BJ (cell line): ENCODE results near the gene GABRR2. TPM values are rescaled to one million over a fixed set of nuclear protein-coding genes. Genes with fewer than 3 reads are reported as not detected.
"Not testable (repeated sequence)": the region's sequence is repeated elsewhere in the genome, so short reads cannot be mapped to it uniquely, and the experiment has no call there.

ENCODE experiments used
- CTCF ChIA-PET: fragments of 350-600 bp; formaldehyde crosslinking; extraction: SDS; loops from one replicate; lab custom pipeline; 2021; ENCODE audit warnings: antibody characterized with exemption, inconsistent platforms; lab: Yijun Ruan, JAX
- POLR2A ChIA-PET: fragments of 300-600 bp; sonication (Branson Sonifier 250); formaldehyde crosslinking; extraction: SDS; loops from one replicate; lab custom pipeline; 2021; ENCODE audit warnings: antibody characterized with exemption; lab: Charles Lee
- DNase-seq: peaks from one replicate; pipeline ENCODE4 v3.0.0-alpha.2; 2011; ENCODE audit warnings: low read depth
- H3K27me3 ChIP-seq: 2 replicates; pipeline ENCODE4 v1.6.0; 2011; ENCODE audit warnings: low read length; ENCODE audit not compliant: control insufficient read depth, insufficient read depth
- H3K36me3 ChIP-seq: 2 replicates; pipeline ENCODE4 v1.5.1; 2011; ENCODE audit warnings: low read length; ENCODE audit not compliant: control insufficient read depth, insufficient read depth
- H3K4me3 ChIP-seq: 2 replicates; pipeline ENCODE4 v1.5.1; 2011; ENCODE audit warnings: low read depth, mild to moderate bottlenecking, control low read depth, low read length
- CTCF ChIP-seq: IDR thresholded peaks from 2 replicates; pipeline ENCODE4 v1.5.1; 2011; ENCODE audit warnings: low read depth, mild to moderate bottlenecking, control low read depth, inconsistent platforms, low read length, moderate library complexity; ENCODE audit not compliant: insufficient read depth
- polyA plus RNA-seq: library from polyadenylated mRNA; depleted of rRNA; stranded (reverse); fragments of >200 nt; gene quantifications from 2 replicates; pipeline ENCODE4 v1.2.3, GENCODE V29; 2011

The GABRR2 gene
- polyA plus RNA-seq, 1 experiment: 0.31 TPM

DNA sequence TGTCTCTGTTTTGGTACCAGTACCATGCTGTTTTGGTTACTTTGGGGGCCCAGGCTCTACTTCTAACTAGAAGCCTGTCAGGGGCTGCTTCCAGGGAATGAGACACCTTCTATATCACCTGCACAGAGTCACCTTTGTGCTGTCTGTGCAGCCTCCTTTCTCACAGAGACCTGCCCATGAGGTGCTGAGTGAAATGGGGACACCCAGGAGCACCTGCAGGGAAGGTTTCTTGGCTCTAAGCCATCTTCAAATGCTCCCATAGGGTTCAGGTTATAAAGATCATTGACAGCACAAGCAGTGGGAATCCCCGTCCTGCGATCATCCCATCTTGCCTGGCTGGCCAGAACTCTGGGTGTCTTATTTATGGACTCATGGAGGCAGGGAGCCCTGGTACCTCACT is 19.1 kb downstream of the GABRR2 start:
- POLR2A ChIA-PET: no interaction called here
- no peak for TF ChIP-seq CTCF
- no peak for DNase-seq
- H3K27me3 ChIP-seq: peaks cover 27% of the 10 kb centered on the region
- CTCF ChIA-PET: interaction anchor here (1.1 to 1.2 kb wide), 2 partner anchors 9 to 16 kb away, joined by 4 read pairs; no protein-coding TSS in a partner anchor
- no peaks in the 10 kb centered on the region for H3K36me3 ChIP-seq
- H3K4me3 ChIP-seq: no peak overlapping the region

DNA sequence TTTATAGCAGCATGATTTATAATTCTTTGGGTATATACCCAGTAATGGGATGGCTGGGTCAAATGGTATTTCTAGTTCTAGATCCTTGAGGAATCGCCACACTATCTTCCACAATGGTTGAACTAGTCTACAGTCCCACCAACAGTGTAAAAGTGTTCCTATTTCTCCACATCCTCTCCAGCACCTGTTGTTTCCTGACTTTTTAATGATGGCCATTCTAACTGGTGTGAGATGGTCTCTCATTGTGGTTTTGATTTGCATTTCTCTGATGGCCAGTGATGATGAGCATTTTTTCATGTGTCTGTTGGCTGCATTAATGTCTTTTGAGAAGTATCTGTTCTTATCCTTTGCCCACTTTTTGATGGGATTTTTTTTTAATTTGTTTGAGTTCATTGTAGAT is 20.0 kb downstream of the GABRR2 start:
- H3K4me3 ChIP-seq, CTCF ChIA-PET, POLR2A ChIA-PET, DNase-seq, H3K36me3 ChIP-seq: not testable (repeated sequence)
- H3K27me3 ChIP-seq: peaks cover 30% of the 10 kb centered on the region

DNA sequence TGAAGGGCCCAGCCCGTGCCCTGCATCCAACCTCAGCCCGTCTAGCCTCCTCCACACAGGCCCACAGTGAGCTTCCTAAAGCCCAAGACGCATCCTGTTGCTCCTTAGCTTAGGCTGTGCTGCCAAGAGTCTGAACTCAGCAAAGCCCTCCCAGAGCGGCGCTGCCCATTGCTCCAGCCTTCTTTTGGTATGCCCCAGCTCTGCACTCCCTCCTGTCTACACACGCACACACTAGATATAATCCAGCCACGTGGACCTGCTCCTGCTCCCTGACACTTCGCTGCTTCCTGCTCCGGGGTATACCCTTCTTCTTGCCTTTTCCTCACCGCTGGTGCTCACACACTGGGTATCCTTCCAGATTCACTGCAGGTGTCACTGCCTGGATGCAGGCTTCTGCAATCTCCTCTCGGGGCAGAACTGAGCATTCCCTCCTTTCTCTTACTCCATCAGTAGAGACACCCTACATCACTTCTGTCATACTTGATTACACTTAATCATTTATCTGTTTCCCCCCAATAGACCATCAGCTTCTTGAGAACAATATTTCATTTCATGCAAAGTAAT is 23.8 kb downstream of the GABRR2 start:
- no peak for TF ChIP-seq CTCF
- DNase-seq: no peak
- Histone ChIP-seq H3K27me3 (peaks cover 22% of the 10 kb centered on the region), H3K36me3 (no peaks in the 10 kb centered on the region), H3K4me3 (no peak overlapping the region)
- POLR2A ChIA-PET: no interaction called here
- CTCF ChIA-PET: interaction anchor here (1.0 kb wide), 1 partner anchor 10 kb away, joined by 4 read pairs; no protein-coding TSS in a partner anchor

- no peak overlapping the region for H3K4me3 ChIP-seq
- H3K27me3 ChIP-seq: peaks cover 16% of the 10 kb centered on the region
- no peak for TF ChIP-seq CTCF
- H3K36me3 ChIP-seq: no peaks in the 10 kb centered on the region
- CTCF ChIA-PET: interaction anchor here (1.0 to 1.9 kb wide), 2 partner anchors 10 to 12 kb away, joined by 4 to 6 read pairs; no protein-coding TSS in a partner anchor
- POLR2A ChIA-PET: no interaction called here
- DNase-seq: no peak
Observed at GRCh38 chr6:89290401-89291155, 24.5 kb downstream of the GABRR2 start.

DNA sequence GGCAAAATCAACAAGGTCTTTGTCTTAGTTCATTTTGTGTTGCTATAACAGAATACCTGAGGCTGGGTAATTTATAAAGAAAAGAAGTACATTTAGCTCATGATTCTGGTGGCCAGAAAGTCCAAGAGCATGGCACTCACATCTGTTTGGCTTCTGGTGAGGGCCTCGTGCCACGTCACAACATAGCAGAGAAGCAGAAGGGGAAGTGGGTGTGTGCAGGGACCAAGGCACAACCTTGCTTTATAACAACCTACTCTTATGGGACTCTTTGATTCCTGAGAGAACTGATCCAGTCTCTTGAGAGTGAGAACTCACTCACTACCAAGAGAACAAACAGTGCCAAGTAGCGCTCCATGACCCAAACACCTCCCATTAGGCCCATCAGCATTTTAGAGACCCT is 25.4 kb downstream of the GABRR2 start:
- TF ChIP-seq CTCF: no peak
- POLR2A ChIA-PET: no interaction called here

More for the DNA sequence above, 25.4 kb downstream of the GABRR2 start:
- Histone ChIP-seq H3K4me3 (no peak overlapping the region), H3K36me3 (no peaks in the 10 kb centered on the region), H3K27me3 (peaks cover 16% of the 10 kb centered on the region)
- CTCF ChIA-PET: interaction anchor here (1.9 kb wide), 1 partner anchor 11 kb away, joined by 6 read pairs; no protein-coding TSS in a partner anchor
- DNase-seq: no peak
